Measurements from ENCODE around the gene SHOC2.
"Not testable (repeated sequence)": the region's sequence is repeated elsewhere in the genome, so short reads cannot be mapped to it uniquely, and the experiment has no call there.

Gene SHOC2

GRCh38 chr10:110901954-110902819 lies 17.2 kb upstream of the SHOC2 start:
- DNase-seq = no peak

GRCh38 chr10:110903280-110904278 lies 15.8 kb upstream of the SHOC2 start:
- DNase-seq = no peak

- no peak for DNase-seq
These were observed 9.3 kb upstream of the SHOC2 start for GRCh38 chr10:110910138-110910537.

GRCh38 chr10:110912374-110912773 lies 7.0 kb upstream of the SHOC2 start:
- no peak for DNase-seq

GRCh38 chr10:110914431-110914830 lies 5.0 kb upstream of the SHOC2 start:
- no peak for DNase-seq

GRCh38 chr10:110915035-110915434 lies 4.4 kb upstream of the SHOC2 start:
- no peak for DNase-seq

GRCh38 chr10:110915600-110915999 lies 3.8 kb upstream of the SHOC2 start:
- DNase-seq = not testable (repeated sequence)

- DNase-seq = no peak
These were observed 2.7 kb upstream of the SHOC2 start for GRCh38 chr10:110916554-110917346.

- peak in 1 of 2 experiments; percentile 89 for DNase-seq
These were observed 1.1 kb upstream of the SHOC2 start for GRCh38 chr10:110918269-110918642.

GRCh38 chr10:110918643-110919348 lies 608 bp upstream of the SHOC2 start, which contains the start of gene BBIP1:
BBIP1 (minus strand) TSS chr10:110919180; CDS start chr10:110918157, 1,023 bp downstream.
- peak in 1 of 2 experiments; percentile 98 for DNase-seq

- peak; percentile 46 to 74 for DNase-seq
These were observed 822 bp downstream of the SHOC2 start for GRCh38 chr10:110919971-110920881.

- no peak for DNase-seq
These were observed 4.6 kb downstream of the SHOC2 start for GRCh38 chr10:110923856-110924493.

- no peak for DNase-seq
These were observed 8.1 kb downstream of the SHOC2 start for GRCh38 chr10:110927461-110927860.

- no peak for DNase-seq
These were observed 12.5 kb downstream of the SHOC2 start for GRCh38 chr10:110931769-110932381.

GRCh38 chr10:110932505-110933180 lies 13.2 kb downstream of the SHOC2 start:
- DNase-seq = no peak

GRCh38 chr10:110936757-110937156 lies 17.4 kb downstream of the SHOC2 start:
- DNase-seq = no peak

GRCh38 chr10:110939419-110939818 lies 20.0 kb downstream of the SHOC2 start:
- no peak for DNase-seq

GRCh38 chr10:110944792-110945396 lies 25.5 kb downstream of the SHOC2 start:
- DNase-seq = peak in 1 of 2 experiments; percentile 23

- DNase-seq = no peak
These were observed 27.1 kb downstream of the SHOC2 start for GRCh38 chr10:110946496-110946895.
